Stimulated activated naive CD4-positive, alpha-beta T cell treated with Interleukin-2 at 50 U/mL for 16 hours (primary cell): Measurements from ENCODE around the gene VCX.
"Not testable (repeated sequence)": the region's sequence is repeated elsewhere in the genome, so short reads cannot be mapped to it uniquely, and the experiment has no call there.

ENCODE experiments used
- DNase-seq: peaks from one replicate; lab custom pipeline; 2025; lab: John Stamatoyannopoulos, UW

VCX gene

GRCh38 chrX:7842871-7843270 is at the start of gene VCX:
Gene VCX, plus strand, starts transcription at chrX:7843171. Its CDS starts 33 bp downstream, at chrX:7843204.
- not testable (repeated sequence) for DNase-seq

DNA sequence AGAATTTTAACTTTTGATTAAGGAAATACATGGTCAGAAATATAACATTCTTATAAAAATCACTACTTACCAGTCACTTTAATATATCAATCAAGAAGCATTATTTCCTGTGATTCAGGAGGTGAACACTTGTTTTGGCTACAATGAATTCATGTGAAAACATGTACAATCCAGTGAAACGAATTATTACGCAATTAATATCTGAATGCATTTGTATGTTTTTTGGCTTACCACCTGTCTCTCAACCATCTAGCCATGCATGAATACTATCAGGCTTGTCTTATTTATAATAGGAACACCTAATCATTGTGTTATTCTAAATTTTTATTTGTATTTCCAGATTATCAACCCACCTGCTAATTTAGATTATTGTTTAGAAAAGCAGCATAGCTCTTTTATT is 44.6 kb upstream of the VCX start:
- DNase-seq, result no peak

DNA sequence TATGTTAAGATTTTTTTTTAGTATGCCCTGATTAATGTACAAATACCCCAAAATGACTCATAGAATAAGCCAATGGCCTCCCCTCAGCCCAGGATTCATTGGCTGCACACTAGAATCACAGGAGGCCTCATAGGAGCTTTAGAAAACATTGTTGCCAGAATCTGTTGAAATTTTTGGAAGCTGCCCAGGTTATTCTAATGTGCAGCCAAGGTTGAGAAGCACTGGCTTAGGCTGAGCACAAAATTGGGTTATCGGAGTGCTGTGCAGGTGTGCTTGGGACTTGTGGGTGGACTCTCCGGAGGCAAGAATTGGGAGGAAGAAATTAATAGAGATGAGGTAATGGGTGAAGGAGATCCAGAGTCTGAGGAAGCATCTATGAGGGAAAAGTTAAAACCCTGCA is 41.3 kb upstream of the VCX start:
- no peak for DNase-seq

DNA sequence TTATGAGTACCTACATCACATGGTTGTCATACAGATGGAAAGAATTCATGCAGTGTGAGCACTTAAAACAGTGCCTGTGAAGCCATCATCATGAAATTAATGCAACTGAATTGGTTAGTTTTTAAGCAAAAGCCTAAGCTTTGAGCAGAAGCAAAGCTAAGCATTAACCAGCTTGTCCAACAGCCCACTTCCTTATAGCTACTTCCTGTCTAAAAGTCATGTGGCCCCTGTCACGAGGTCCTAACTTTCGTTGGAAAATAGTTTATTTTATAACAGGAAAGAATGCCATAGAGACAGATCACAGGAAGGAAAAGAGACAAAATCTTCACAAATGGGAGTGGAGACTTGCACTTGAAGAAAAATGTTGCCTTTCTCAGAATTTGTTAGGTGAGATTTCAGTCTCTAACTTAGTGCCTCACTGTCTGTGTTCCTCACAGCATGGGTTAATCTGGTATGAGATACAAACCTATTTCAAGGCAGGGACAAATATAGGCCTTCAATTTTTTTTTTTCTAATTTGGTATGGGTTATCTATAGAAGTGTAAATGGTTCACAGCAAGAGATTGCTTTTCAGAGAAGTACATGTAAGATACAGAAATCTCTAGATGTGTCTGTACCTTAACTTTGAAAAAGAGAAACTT is 27.7 kb upstream of the VCX start:
- DNase-seq, result no peak

DNA sequence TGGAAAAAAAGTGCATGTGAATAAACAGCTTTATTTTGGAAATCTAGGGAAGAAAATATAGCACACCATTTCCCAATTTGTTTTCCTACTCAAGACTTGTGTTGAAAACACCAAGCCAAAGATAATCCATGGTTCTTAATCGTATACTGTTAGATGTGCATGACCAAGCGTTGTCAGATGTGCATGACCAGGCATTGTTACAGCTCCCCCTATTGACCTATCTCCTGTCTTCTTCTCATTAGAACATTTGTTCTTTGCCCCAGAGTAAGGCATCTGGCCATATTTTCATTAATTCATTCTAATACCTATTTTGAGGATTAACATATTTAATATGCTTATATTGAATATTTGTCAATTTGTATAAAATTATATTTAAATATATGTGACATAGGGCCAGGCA is 14.4 kb upstream of the VCX start:
- no peak for DNase-seq

GRCh38 chrX:7841084-7841805 is 1.7 kb upstream of the VCX start:
- no peak for DNase-seq

DNA sequence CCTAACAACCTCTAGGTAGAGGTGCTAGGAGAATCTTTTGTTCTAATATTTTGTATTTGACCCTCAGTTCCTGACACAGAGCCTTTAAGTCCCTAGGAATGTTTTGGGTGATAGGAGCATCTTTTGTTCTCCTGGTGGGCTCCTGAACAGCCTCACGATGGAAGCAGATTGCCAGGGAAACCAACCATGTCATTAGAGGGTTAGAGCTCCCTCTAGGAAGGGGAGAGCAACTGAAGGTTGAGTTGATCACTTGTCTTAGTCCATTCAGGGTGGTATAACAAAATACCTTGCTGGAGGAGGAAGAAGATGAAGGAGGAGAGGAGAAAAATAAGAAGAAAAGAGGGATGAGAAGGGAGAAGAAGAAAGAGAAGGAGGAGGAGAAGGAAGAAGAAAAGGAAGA is 9.2 kb downstream of the VCX start:
- no peak for DNase-seq

DNA sequence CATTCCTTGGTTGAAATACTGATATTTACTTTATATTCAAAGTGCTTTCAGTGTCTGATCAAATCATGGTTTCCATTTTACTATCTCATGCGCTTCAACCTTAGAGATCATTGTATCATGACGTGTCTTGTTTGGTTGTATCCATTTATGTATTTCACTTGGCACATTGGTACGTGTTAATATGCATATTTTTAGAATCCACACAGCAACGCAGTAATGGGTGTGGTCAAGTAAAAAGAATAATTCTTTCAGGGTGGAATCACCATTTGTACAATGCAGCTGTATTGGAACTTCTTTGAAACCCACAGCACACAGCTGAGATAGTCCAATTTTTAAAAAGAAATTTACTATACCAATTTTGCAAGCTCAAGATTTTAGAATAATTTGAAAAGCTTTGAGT is 29.1 kb downstream of the VCX start:
- DNase-seq, result no peak

DNA sequence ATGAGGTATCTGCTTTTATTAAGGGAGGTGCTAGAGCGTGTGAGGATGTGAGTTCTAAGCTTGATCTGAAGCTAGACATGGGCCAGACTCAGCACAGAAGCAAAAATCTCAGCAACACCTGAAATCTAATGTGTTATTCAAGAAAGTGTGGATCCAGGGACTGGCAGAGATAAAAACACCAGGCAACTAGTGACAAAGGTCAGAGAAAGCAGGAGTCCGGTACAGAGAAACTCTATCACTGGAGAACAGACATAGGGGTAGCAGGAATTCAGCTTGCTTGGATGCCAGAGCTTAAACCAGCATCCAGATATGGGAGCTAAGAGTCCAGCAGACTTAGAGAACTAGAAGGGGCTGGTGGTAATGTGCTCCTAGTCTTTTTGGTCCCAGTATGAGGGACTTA is 34.0 kb downstream of the VCX start:
- DNase-seq, result no peak

GRCh38 chrX:7889135-7889534 is 46.2 kb downstream of the VCX start:
- no peak for DNase-seq

- DNase-seq, result no peak
Measured at GRCh38 chrX:7889680-7890079, 46.7 kb downstream of the VCX start.

DNA sequence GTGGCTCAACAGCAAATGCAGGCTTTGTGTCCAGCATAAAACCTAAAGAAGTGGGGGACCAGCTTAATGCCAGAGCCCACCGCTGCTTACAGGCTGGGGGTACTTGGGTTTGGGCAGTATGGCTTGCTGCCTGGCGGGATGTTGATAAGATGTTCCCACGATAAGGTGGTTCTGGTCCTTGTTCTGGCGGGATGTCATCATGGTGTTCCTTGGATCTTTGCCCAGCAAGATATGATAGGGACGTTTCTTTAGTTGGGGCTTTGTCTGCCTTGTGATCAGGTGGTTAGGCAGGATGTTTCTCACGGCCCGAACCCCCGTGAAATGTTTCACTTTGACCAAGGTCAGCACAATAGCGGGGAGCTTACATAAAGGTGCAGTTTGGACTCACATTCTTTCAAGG is 49.0 kb downstream of the VCX start:
- no peak for DNase-seq
